ENCODE data around the gene USP12.

GRCh38 chr13:27038323-27038722 is 133.3 kb downstream of the USP12 start:
- TF ChIP-seq POLR2AphosphoS5 (IDR thresholded peaks at IDR 0.05; ENCODE audit: low read depth, low read length) = no peak
- no peak for TF ChIP-seq POLR2A (IDR thresholded peaks at IDR 0.05; ENCODE audit: low read depth, low read length)
